ENCODE measurements around the gene HDHD3.
"Not testable (repeated sequence)": the region's sequence is repeated elsewhere in the genome, so short reads cannot be mapped to it uniquely, and the experiment has no call there.

- not testable (repeated sequence) for TF ChIP-seq EZH2phosphoT487 (IDR thresholded peaks at IDR 0.05; ENCODE audit: borderline replicate concordance, low read depth, low read length); CTCF (conservative IDR thresholded peaks at IDR 0.05; ENCODE audit: low read length)
Measured at GRCh38 chr9:113365652-113366051, 11.1 kb downstream of the HDHD3 start.

Data from OCI-LY7 (cell line).